GM12865 (cell line): Measurements from ENCODE around the gene ZSCAN20.
"Not testable (repeated sequence)": the region's sequence is repeated elsewhere in the genome, so short reads cannot be mapped to it uniquely, and the experiment has no call there.

Experiments
- DNase-seq: peaks from one replicate; pipeline ENCODE4 v3.0.0; 2010; ENCODE audit warnings: low read depth
- H3K4me3 ChIP-seq: 2 replicates; pipeline ENCODE4 v1.5.1; 2011; ENCODE audit warnings: mild to moderate bottlenecking, low read depth, low read length, control low read depth
- TF ChIP-seq, protein P1 (sequence below): IDR thresholded peaks from 2 replicates; pipeline ENCODE4 v1.5.1; 2011; ENCODE audit warnings: low read length, control low read depth, low read depth, inconsistent platforms; ENCODE audit not compliant: insufficient read depth; ENCODE audit errors: missing control alignments

The ZSCAN20 gene

DNA sequence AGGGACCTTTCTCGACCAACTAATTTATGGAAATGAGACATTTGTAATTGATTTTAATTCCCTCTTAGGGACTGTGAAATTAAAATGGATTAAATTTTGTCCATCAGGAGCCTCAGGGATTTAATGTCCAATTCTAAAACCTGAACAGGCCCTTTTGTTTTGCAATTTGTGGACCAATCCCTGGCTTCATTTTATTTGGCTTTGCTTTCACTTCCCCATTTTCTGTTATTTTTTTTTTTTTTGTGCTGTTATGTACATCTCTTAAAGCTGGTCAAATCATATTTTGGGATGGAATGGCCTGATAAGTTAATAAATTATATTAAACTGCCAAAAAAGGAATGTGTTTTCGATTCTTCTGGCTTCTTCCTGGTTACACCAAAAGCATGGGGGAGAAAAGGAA is 28.9 kb downstream of the ZSCAN20 start:
- DNase-seq = no peak
- no peak overlapping the region for H3K4me3 ChIP-seq
- TF ChIP-seq, protein P1, sequence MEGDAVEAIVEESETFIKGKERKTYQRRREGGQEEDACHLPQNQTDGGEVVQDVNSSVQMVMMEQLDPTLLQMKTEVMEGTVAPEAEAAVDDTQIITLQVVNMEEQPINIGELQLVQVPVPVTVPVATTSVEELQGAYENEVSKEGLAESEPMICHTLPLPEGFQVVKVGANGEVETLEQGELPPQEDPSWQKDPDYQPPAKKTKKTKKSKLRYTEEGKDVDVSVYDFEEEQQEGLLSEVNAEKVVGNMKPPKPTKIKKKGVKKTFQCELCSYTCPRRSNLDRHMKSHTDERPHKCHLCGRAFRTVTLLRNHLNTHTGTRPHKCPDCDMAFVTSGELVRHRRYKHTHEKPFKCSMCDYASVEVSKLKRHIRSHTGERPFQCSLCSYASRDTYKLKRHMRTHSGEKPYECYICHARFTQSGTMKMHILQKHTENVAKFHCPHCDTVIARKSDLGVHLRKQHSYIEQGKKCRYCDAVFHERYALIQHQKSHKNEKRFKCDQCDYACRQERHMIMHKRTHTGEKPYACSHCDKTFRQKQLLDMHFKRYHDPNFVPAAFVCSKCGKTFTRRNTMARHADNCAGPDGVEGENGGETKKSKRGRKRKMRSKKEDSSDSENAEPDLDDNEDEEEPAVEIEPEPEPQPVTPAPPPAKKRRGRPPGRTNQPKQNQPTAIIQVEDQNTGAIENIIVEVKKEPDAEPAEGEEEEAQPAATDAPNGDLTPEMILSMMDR = no peak

DNA sequence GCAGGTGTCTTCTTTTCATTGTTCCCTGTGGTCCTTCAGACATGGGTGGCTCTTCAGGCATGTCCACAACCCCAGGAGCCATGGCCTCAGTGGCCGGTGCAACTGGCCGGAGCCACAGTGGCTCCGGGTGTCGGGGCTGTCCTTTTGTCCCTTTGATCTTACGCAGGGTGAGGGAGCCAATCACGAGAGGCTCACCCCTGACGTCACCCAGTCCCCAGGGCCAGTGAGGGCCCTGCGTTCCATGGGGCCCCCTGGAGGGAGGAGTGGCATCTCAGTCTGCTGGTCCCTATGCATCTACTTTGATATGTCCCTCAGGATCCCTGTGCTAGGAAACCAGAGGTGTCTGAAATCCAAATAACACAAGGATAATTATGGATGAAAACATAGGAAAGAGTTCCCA is 29.3 kb downstream of the ZSCAN20 start:
- TF ChIP-seq, protein P1 = no peak
- H3K4me3 ChIP-seq = no peak overlapping the region
- no peak for DNase-seq

DNA sequence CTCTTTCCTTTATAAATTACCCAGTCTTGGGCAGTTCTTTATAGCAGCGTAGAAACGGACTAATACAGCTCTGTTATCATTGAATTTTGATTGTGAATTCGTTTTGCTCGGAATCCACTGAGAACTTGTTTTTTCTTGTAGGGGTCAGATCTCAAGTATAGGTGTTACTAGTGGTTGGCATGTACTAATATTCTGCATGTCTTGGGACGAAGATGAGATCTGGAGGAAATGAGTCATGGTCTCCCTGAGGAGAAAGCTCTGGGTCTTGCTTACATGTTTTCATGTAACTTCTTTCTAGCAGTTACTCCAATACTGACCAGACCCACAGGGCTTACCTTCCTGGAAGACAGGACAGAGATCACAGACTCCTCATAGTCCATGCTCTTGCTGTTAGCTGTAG is 30.3 kb downstream of the ZSCAN20 start:
- no peak overlapping the region for H3K4me3 ChIP-seq
- TF ChIP-seq, protein P1 = no peak
- no peak for DNase-seq

DNA sequence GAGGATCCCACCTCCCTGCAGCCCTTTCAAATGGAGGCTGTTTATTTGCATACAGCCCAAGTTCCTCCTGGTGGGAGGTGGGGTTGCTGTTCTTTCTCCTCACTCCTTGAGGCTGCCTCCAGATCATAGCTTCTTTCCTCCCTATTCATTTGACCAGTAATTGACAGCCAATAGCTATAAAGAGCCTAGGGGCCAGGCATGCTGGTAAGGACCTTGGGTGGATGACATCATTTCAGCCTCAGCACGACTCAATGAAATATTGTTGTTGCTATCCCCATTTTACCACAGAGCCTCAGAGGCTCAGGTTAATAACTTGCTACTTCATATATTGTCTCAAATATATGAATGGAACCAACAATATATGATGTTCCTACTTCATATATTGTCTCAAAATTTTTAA is 31.1 kb downstream of the ZSCAN20 start:
- no peak for DNase-seq
- no peak overlapping the region for H3K4me3 ChIP-seq
- TF ChIP-seq, protein P1 = no peak

DNA sequence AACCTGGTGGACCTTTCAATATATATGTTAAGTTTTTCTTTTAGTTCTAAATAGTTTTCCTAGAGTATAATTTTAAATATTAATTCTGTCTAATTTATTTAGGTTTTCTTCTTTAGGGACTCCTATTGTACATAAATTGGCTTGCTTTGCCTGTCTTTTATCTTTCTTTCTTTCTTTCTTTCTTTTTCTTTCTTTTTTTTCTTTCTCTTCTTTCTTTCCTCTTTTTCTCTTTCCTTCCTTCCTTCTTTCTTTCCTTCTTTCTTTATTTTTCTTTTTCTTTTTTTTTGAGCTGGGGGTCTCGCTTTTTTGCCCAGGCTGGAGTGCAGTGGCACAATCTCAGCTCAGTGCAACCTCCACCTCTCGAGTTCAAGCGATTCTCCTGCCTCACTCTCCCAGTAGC is 35.2 kb downstream of the ZSCAN20 start:
- H3K4me3 ChIP-seq = no peak overlapping the region
- TF ChIP-seq, protein P1 = no peak
- DNase-seq = no peak

DNA sequence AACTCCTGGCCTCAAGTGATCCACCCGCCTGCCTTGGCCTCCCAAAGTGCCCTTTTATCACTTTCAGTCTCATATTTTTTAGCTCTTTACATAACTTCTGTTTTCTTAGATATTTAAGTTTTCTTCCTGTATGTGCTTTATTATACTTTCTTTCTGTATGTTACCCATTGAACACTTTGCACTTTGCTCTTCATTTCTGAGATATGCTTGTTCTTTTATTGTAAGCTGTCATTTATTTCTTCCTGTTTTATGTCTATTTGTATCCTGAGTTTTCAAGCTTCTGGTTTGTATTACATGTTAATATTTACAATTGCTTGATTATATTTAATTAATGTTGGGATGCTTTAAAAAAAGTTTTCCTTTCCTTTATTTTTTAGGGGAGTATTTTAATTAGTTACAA is 35.7 kb downstream of the ZSCAN20 start:
- TF ChIP-seq, protein P1 = no peak
- DNase-seq = no peak
- H3K4me3 ChIP-seq = no peak overlapping the region

DNA sequence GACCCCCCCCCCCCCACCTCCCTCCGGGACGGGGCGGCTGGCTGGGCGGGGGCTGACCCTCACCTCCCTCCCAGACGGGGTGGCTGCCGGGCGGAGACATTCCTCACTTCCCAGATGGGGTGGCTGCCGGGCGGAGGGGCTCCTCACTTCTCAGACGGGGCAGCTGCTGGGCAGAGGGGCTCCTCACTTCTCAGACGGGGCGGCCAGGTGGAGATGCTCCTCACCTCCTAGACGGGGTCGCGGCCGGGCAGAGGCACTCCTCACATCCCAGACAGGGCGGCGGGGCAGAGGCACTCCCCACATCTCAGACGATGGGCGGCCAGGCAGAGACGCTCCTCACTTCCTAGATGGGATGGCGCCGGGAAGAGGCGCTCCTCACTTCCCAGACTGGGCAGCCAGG is 36.8 kb downstream of the ZSCAN20 start:
- not testable (repeated sequence) for H3K4me3 ChIP-seq, DNase-seq
